DOHH2 (cell line): ENCODE data around the gene CHST5.

ENCODE experiments used
- CTCF ChIP-seq: fragments of 200-600 bp; sonication (generic); IDR thresholded peaks from one replicate; pipeline ENCODE4 v1.5.1; 2014; ENCODE audit warnings: antibody characterized with exemption, mild to moderate bottlenecking, low read depth, low read length; ENCODE audit not compliant: poor library complexity, severe bottlenecking
- EZH2phosphoT487 ChIP-seq: fragments of 200-600 bp; sonication (generic); IDR thresholded peaks from 2 replicates; pipeline ENCODE4 v1.6.1; 2017; ENCODE audit warnings: borderline replicate concordance, mild to moderate bottlenecking, antibody characterized with exemption, low read length, moderate library complexity, mixed read lengths

- TF ChIP-seq CTCF (no peak), EZH2phosphoT487 (no peak)
These were observed 23.9 kb upstream of the CHST5 start for GRCh38 chr16:75559564-75560372.
